ENCODE data around the gene PTPRG. TPM values are rescaled to one million over a fixed set of nuclear protein-coding genes. Genes with fewer than 3 reads are reported as not detected.

The PTPRG gene
- total RNA-seq, 1 experiment from 2014 or later = 32.1 TPM

DNA sequence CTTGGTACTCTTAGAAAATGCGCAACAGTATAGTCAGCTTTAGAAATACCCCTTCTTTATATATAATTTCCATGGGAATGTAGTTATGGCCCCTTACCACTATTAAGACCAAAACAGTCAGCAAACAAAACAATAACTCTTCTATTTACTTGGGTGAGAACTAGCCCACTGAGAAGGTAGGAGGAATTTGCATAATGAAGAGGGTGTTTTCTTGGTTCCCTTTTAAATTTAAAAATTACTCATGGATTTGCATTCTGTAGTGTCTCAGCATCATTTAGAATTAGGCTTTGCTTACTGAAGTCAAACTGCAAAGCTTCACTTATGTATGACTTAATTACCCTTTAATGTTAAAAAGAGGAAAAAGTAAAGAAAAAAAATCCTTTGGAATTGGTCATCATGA, 350.8 kb downstream of the PTPRG start:
- Histone ChIP-seq H3K27me3 (ENCODE audit: insufficient read depth, low read length) (no peaks in the 10 kb centered on the region), H3K4me2 (ENCODE audit: low read length) (no peak overlapping the region), H4K20me1 (ENCODE audit: insufficient read depth) (no peaks in the 10 kb centered on the region), H3K4me3 (replicated peaks in 1 of 2; ENCODE audit: low read depth in 1 of 2, low read length in 2 of 2) (no peak overlapping the region), H3K4me1 (ENCODE audit: control insufficient read depth in 1 of 2, insufficient read depth in 2 of 2, low read length in 2 of 2) (no peaks in the 10 kb centered on the region), H3K9me3 (ENCODE audit: control insufficient read depth in 1 of 2, insufficient read depth in 1 of 2, low read depth in 1 of 2, low read length in 2 of 2) (no peaks in the 10 kb centered on the region), H2AFZ (ENCODE audit: low read depth, low read length, poor library complexity, severe bottlenecking) (no peak overlapping the region), H3K27ac (ENCODE audit: low read depth, low read length) (no peak overlapping the region), H3K79me2 (ENCODE audit: insufficient read depth, low read length) (no peaks in the 10 kb centered on the region), H3K9me2 (ENCODE audit: insufficient read depth) (no peaks in the 10 kb centered on the region; the same call in 1 of the 2 replicates), H3K36me3 (ENCODE audit: control insufficient read depth in 1 of 2, insufficient read depth in 2 of 2, low read length in 2 of 2) (no peaks in the 10 kb centered on the region), H3K9ac (ENCODE audit: low read length) (no peak overlapping the region)
- POLR2A ChIA-PET = no interaction called here
- intact Hi-C loops (cut with micrococcal nuclease) = no loop called here
- TF ChIP-seq EZH2 (IDR thresholded peaks at IDR 0.05) = no peak
- TF ChIP-seq EZH2phosphoT487 (IDR thresholded peaks at IDR 0.05; ENCODE audit: borderline replicate concordance) = no peak
- TF ChIP-seq, protein P1, sequence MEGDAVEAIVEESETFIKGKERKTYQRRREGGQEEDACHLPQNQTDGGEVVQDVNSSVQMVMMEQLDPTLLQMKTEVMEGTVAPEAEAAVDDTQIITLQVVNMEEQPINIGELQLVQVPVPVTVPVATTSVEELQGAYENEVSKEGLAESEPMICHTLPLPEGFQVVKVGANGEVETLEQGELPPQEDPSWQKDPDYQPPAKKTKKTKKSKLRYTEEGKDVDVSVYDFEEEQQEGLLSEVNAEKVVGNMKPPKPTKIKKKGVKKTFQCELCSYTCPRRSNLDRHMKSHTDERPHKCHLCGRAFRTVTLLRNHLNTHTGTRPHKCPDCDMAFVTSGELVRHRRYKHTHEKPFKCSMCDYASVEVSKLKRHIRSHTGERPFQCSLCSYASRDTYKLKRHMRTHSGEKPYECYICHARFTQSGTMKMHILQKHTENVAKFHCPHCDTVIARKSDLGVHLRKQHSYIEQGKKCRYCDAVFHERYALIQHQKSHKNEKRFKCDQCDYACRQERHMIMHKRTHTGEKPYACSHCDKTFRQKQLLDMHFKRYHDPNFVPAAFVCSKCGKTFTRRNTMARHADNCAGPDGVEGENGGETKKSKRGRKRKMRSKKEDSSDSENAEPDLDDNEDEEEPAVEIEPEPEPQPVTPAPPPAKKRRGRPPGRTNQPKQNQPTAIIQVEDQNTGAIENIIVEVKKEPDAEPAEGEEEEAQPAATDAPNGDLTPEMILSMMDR (IDR thresholded peaks at IDR 0.05 in 2 of 3, conservative IDR thresholded peaks at IDR 0.05 in 1 of 3; ENCODE audit: borderline replicate concordance in 1 of 3, insufficient read depth in 1 of 3, low read depth in 2 of 3, low read length in 2 of 3) = no peak
- no peak for TF ChIP-seq SP1 (IDR thresholded peaks at IDR 0.05; ENCODE audit: low read depth)
- no peak for TF ChIP-seq JUND (IDR thresholded peaks at IDR 0.05)
- no peak for TF ChIP-seq TCF7L2 (IDR thresholded peaks at IDR 0.05; ENCODE audit: borderline replicate concordance, extremely low read depth, insufficient read depth, insufficient read length)
- TF ChIP-seq POLR2AphosphoS5 (IDR thresholded peaks at IDR 0.05; ENCODE audit: low read depth, low read length) = no peak
- no peak for TF ChIP-seq SRF (IDR thresholded peaks at IDR 0.05; ENCODE audit: low read depth)
- TF ChIP-seq, protein P2, sequence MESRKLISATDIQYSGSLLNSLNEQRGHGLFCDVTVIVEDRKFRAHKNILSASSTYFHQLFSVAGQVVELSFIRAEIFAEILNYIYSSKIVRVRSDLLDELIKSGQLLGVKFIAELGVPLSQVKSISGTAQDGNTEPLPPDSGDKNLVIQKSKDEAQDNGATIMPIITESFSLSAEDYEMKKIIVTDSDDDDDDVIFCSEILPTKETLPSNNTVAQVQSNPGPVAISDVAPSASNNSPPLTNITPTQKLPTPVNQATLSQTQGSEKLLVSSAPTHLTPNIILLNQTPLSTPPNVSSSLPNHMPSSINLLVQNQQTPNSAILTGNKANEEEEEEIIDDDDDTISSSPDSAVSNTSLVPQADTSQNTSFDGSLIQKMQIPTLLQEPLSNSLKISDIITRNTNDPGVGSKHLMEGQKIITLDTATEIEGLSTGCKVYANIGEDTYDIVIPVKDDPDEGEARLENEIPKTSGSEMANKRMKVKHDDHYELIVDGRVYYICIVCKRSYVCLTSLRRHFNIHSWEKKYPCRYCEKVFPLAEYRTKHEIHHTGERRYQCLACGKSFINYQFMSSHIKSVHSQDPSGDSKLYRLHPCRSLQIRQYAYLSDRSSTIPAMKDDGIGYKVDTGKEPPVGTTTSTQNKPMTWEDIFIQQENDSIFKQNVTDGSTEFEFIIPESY (IDR thresholded peaks at IDR 0.05; ENCODE audit: extremely low read depth, insufficient replicate concordance, low read length) = no peak
- TF ChIP-seq ZFX (IDR thresholded peaks at IDR 0.05) = no peak
- TF ChIP-seq CEBPB (IDR thresholded peaks at IDR 0.05; ENCODE audit: low read depth) = no peak
- TF ChIP-seq RAD21 (IDR thresholded peaks at IDR 0.05; ENCODE audit: low read depth) = no peak
- BruUV-seq (replicated peaks) = no TSS peak
- CTCF ChIA-PET = interaction anchor here (1.0 kb wide), 1 partner anchor 25 kb away, joined by 3 read pairs; no protein-coding TSS in a partner anchor
- ATAC-seq (no peak), DNase-seq (ENCODE audit: low read depth, low spot score) (no peak)
- RAD21 ChIA-PET (ENCODE audit: low non-redundant PET in 1 of 2, low total read pairs in 2 of 2, uncharacterized antibody in 2 of 2, unreplicated experiment in 2 of 2) = no interaction called here
